Cardiac muscle cell (in vitro differentiated cells and primary cell): ENCODE results near the gene HOXC13. TPM values are rescaled to one million over a fixed set of nuclear protein-coding genes. Genes with fewer than 3 reads are reported as not detected.

Experiments used
- DNase-seq, 2 donors: peaks; one replicate each; pipeline versions ENCODE4 v3.0.0 to v3.0.0-alpha.2; 2010 to 2017; ENCODE audit warnings: low read depth in 1 of 2, low spot score in 1 of 2
- H3K27ac ChIP-seq: fragments of 200-600 bp; sonication (generic); 2 replicates; pipeline ENCODE4 v1.5.1; 2016
- H3K27me3 ChIP-seq: fragments of 200-600 bp; sonication (generic); 2 replicates; pipeline ENCODE4 v1.6.0; 2016; ENCODE audit warnings: control low read depth
- H3K36me3 ChIP-seq: fragments of 200-600 bp; sonication (generic); 2 replicates; pipeline ENCODE4 v1.5.1; 2016; ENCODE audit warnings: control low read depth
- H3K4me1 ChIP-seq: fragments of 200-600 bp; sonication (generic); 2 replicates; pipeline ENCODE4 v1.8.1; 2017; ENCODE audit warnings: low read depth, mild to moderate bottlenecking, mixed run types
- H3K4me3 ChIP-seq: fragments of 200-600 bp; sonication (generic); 2 replicates; pipeline ENCODE4 v1.5.1; 2016; ENCODE audit warnings: mild to moderate bottlenecking
- H3K9me3 ChIP-seq: fragments of 200-600 bp; sonication (generic); 2 replicates; pipeline ENCODE4 v1.5.1; 2017; ENCODE audit warnings: low read depth, mild to moderate bottlenecking, control low read depth
- CTCF ChIP-seq: IDR thresholded peaks from 2 replicates; pipeline ENCODE4 v1.5.1; 2012; ENCODE audit warnings: low read depth, mild to moderate bottlenecking, low read length
- polyA plus RNA-seq: library from polyadenylated mRNA; unstranded; fragments of >200 nt; fragmentation: Nextera tagmentation; extraction: Ambion mirVana; gene quantifications from 2 replicates; pipeline ENCODE4 v1.2.1, GENCODE V29; 2016
- total RNA-seq: library from RNA; depleted of rRNA; stranded (reverse); fragments of >200 nt; gene quantifications from 2 replicates; pipeline ENCODE4 v1.2.3, GENCODE V29; 2016

Gene HOXC13
- total and polyA plus RNA-seq, 2 experiments from 2014 or later: not detected

GRCh38 chr12:53970451-53970850, 31.8 kb downstream of the HOXC13 start:
- no peak for DNase-seq
- Histone ChIP-seq H3K9me3 (no peaks in the 10 kb centered on the region), H3K4me3 (no peak overlapping the region), H3K4me1 (peaks cover 3% of the 10 kb centered on the region), H3K36me3 (no peaks in the 10 kb centered on the region), H3K27ac (no peak overlapping the region), H3K27me3 (peaks cover 100% of the 10 kb centered on the region)
- TF ChIP-seq CTCF: no peak

GRCh38 chr12:53971129-53971528, 32.5 kb downstream of the HOXC13 start:
- peaks cover 100% of the 10 kb centered on the region for H3K27me3 ChIP-seq
- no peak overlapping the region for H3K4me3 ChIP-seq
- peaks cover 4% of the 10 kb centered on the region for H3K4me1 ChIP-seq
- no peaks in the 10 kb centered on the region for H3K9me3 ChIP-seq
- no peak for DNase-seq
- no peak overlapping the region for H3K27ac ChIP-seq
- no peaks in the 10 kb centered on the region for H3K36me3 ChIP-seq
- no peak for TF ChIP-seq CTCF

GRCh38 chr12:53971686-53972085, 33.1 kb downstream of the HOXC13 start:
- DNase-seq: no peak
- Histone ChIP-seq H3K27ac (no peak overlapping the region), H3K9me3 (no peaks in the 10 kb centered on the region), H3K4me3 (no peak overlapping the region), H3K4me1 (peaks cover 4% of the 10 kb centered on the region), H3K36me3 (no peaks in the 10 kb centered on the region), H3K27me3 (peaks cover 100% of the 10 kb centered on the region)
- no peak for TF ChIP-seq CTCF

GRCh38 chr12:53972152-53972702, 33.6 kb downstream of the HOXC13 start:
- H3K9me3 ChIP-seq: no peaks in the 10 kb centered on the region
- no peak for DNase-seq
- no peak overlapping the region for H3K4me3 ChIP-seq
- peaks cover 4% of the 10 kb centered on the region for H3K4me1 ChIP-seq
- TF ChIP-seq CTCF: no peak
- H3K36me3 ChIP-seq: no peaks in the 10 kb centered on the region
- no peak overlapping the region for H3K27ac ChIP-seq
- H3K27me3 ChIP-seq: peaks cover 100% of the 10 kb centered on the region

GRCh38 chr12:53972722-53973235, 34.1 kb downstream of the HOXC13 start, which contains the start of gene HOXC11:
TSS of gene HOXC11 (plus strand) at chr12:53973126. CDS start at chr12:53973242, 116 bp downstream.
- H3K4me3 ChIP-seq: no peak within 1 kb of the TSS

More at GRCh38 chr12:53972722-53973235, 34.1 kb downstream of the HOXC13 start, which contains the start of gene HOXC11:
- Histone ChIP-seq H3K36me3 (no peaks in the 10 kb centered on the region), H3K9me3 (no peaks in the 10 kb centered on the region), H3K27ac (no peak within 1 kb of the TSS), H3K4me1 (peaks cover 4% of the 10 kb centered on the region), H3K27me3 (peaks cover 100% of the 10 kb centered on the region)
- no peak for TF ChIP-seq CTCF
- no peak for DNase-seq
